Cortex of kidney (tissue), 1 donor: Measurements from ENCODE around the gene PRSS53.

Experiments
- DNase-seq: peaks from one replicate; lab custom pipeline; 2025; lab: John Stamatoyannopoulos, UW

The PRSS53 gene

DNA sequence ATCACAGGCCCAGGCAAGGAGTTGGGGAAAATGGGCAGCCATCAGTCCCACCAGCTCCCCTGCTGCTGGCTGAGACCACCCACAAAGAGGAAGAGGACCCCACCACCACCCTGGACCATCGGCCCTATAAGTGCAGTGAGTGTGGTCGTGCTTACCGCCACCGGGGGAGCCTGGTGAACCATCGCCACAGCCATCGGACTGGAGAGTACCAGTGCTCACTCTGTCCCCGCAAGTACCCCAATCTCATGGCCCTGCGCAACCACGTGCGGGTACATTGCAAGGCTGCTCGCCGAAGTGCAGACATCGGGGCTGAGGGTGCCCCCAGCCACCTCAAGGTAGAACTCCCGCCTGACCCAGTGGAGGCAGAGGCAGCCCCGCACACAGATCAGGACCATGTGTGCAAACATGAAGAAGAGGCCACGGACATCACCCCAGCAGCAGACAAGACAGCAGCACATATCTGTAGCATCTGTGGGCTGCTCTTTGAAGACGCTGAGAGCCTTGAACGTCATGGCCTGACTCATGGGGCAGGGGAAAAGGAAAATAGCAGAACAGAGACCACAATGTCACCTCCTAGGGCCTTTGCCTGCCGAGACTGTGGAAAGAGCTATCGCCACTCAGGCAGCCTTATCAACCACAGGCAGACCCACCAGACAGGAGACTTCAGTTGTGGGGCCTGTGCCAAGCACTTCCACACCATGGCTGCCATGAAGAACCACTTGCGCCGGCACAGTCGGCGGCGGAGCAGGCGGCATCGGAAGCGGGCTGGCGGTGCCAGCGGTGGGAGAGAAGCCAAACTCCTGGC is 10.9 kb downstream of the PRSS53 start:
- DNase-seq: no peak

DNA sequence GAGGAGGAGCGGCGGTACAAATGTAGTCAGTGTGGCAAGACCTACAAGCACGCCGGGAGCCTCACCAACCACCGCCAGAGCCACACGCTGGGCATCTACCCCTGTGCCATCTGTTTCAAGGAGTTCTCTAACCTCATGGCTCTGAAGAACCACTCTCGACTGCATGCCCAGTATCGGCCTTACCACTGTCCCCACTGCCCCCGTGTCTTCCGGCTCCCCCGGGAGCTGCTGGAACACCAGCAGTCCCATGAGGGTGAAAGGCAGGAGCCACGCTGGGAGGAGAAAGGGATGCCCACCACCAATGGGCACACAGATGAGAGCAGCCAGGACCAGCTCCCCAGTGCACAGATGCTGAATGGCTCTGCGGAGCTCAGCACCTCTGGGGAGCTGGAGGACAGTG is 11.7 kb downstream of the PRSS53 start:
- DNase-seq: no peak

GRCh38 chr16:31076319-31076718 is 12.4 kb downstream of the PRSS53 start:
- DNase-seq: no peak

DNA sequence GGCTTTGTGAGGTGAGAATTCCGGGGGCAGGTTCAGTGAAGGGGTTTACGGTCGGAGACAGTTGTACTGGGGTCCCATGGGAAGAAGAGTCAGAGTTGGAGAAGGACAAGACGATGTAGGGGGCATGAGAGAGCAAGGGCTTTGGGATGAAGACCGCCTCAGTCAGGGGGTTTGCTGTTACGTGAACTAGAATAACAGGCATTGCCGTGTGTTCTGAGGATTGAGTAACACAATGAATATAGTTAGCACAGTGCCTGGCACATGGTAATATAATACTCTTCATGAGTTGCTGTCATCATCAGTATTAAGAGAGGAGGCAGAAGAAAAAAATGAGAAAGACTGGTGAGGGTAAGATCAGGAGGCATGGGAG is 13.9 kb downstream of the PRSS53 start:
- DNase-seq: no peak

DNA sequence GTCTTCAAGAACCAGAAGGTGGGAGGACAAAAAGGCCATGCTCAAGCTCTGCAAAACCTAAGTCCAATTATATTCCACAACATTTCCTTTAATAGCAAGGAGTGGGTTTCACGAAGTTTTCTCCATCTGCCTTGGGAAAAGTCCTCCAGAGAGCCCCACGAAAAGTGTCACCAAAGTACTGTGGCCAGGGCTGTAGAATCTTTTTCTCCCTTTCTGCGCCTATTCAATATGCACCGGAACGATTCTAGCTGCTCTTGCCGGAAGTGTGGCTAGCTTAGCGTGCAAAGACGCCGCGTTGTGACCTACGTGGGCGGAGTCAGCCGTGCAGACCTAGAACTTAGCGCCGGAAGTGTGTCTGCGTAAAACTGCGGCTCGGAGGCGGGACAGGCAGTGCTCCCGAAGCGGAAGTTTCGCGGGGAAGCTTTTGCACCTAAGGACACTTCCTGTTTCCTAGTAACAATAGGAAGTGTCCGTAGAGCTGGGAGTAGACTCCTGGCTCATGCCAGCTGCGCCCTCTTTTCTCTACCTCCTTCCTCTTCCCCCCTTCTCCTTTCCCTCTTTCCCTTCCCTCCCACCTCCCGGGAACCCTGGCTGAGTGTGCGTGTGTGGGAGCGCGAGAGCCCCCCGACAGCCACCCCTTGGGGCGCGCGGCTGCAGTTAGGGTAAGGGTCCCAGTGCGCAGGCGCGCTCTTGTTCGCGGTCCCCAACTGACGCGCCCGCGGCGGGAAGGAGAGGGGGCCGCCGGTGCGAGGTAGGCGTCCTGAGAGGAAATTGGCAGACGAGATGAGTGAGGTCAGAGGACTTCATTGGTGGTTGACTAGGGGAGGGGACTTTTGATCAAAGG is 14.6 kb downstream of the PRSS53 start, which contains the start of the genes ZNF646 and ZNF668:
ZNF646 (plus strand) TSS at position 453 of the 844 bp plus-strand sequence. CDS start 1,903 bp downstream, outside the sequence.
ZNF668 (minus strand) TSS at position 271 of the 844 bp plus-strand sequence. CDS start 9,781 bp downstream, outside the sequence.
- no peak for DNase-seq

DNA sequence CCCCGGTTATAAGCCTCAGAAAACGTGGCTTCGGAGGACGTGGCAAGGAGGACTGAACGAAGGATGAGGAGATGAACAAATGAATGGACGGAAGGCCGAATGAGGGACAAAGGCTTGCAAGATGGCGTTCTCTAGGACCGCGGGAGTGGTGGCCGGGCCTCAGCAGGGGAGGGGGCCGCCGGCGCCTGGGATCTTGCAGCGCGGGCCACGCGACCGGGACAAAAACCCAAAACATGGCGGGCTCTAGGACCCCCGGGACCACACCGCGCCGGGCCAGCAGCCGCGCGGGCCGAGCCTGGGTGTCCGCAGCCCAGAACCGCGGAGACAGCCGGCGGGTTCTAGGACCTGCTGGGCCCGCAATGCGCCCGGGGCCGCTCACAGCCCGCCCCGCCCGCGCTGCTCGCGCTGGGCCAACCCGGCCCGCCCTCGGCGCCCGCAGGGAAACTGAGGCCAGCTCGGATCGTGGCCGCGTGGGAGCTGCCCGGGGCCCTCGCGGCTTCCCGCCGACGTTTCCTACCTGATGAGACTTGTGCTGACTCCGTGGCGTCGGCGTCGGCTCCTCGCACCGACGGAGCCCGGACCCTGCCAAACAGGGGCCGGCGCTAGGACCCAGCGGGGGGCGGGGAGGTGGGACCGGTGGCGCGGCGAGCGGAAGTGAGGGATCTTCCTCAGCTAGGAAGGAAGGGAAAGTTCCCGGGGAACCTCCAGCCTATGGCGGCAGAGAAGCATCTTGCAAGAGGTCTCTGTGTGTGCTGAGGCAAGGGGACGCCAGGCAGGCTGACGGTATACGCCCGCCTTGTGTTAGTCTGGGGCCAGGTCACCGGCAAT is 15.4 kb downstream of the PRSS53 start:
- DNase-seq: no peak

DNA sequence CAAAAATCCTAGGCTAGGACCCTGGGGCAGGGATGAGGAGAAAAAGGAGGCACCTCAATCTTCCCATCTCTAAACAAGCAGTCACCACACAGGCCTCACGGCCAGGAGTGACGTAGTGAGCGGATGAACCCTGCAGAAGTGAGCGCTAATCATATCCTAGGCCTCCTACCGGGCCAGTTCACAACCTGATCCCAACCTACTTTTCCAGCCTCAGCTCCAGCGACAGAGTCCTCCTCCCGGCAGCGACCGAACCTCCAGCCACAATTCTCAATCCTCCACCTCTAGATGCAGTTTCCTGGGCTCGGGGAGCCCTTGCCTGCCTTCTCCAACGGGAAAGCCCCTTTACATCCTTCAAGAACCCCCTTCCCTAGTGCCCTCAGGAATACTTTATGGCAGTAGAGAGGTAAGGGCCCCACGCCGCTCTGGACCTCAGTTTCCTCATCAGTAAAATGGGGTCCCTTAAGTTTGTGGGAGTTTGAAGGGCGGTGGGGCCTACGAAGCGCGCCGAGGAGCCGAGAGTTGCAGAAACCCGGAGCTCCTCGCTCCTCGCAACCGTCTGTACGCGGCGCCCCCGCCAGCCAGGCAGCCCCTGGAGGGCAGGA is 16.1 kb downstream of the PRSS53 start:
- no peak for DNase-seq

GRCh38 chr16:31071861-31072260 is 16.9 kb downstream of the PRSS53 start:
- no peak for DNase-seq

DNA sequence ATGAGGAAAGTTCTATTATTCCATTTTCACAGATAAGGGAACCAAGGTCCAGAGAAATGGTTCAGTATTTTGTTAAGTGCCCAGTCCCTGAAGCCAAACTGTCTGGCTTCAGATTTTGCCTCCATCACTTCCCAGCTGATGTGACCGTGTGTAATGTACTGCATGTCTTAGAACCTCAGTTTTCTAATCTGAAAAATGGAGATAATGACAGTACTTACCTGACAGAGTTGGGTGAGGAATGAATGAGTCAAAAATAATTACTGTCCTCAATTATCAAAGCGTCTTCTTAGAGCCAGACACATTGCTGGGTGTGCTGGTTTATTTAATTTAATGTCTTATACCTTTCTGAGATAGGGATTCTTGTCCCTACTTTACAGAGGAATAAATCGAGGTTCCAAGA is 21.4 kb downstream of the PRSS53 start:
- no peak for DNase-seq

DNA sequence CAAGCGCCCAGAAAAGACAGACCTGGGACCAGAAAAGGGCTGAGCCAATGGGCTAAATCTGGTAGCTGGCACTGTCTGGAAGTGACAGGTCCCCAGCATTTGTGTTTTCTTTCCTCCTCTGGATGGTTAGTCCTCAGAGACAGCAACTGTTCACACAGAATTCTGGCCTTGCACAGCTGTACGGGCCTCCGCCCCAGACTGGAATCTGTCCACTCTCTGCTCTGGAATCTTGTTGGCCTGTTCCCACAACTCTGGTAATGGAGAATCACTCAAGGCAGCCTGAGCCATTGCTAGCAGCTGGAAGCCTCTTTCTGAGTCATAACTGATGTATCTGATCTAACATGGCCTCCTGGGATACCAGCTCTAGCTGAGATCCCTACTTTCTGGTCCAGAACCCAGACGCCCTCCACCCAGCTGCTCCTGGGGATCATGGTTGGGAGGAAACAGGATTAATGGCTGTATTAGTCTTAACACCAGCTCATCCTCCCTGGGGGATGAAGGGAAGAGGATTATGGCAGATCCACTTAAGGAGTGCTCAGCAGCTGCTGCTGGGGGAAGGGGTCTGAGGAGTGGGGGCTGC is 23.8 kb downstream of the PRSS53 start:
- DNase-seq: no peak

GRCh38 chr16:31063843-31064611 is 24.7 kb downstream of the PRSS53 start:
- no peak for DNase-seq

DNA sequence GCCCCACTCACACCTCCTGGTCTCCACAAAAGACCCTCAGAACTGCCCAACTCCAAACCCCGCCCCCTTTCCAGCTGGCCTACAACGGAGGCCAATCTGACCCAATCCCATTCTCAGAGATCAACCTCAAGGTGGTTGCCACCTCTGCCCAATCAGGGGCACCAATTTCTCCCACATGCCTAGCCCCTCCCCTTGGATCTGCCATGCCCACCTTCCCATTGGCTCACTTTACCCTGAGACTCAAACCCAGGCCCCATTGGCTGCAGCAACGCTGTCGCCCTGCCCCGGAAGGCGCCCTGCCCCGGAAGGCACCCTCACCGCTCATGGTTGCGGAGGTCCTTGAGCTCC is 25.3 kb downstream of the PRSS53 start:
- no peak for DNase-seq

- DNase-seq: no peak
Observed at GRCh38 chr16:31061813-31062440, 26.8 kb downstream of the PRSS53 start.

GRCh38 chr16:31061126-31061812 is 27.5 kb downstream of the PRSS53 start:
- DNase-seq: no peak

DNA sequence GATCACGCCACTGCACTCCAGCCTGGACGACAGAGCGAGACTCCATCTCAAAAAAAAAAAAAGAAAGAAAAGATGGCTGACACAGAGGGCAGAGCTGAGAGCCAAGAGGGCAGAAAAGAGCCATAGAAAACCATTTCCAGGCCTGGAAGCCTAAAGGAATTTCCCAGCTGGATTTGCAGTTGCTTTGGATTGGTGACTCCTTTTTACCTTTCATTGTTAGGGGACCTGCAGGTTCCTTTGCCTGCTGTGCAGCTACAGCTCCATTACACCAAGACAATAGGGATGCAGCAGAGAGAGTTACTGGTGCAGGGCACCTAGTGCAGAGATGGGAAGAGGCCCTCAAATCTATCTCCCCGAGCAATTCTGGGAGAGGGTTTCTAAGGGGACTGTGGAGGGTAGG is 33.1 kb downstream of the PRSS53 start:
- no peak for DNase-seq

DNA sequence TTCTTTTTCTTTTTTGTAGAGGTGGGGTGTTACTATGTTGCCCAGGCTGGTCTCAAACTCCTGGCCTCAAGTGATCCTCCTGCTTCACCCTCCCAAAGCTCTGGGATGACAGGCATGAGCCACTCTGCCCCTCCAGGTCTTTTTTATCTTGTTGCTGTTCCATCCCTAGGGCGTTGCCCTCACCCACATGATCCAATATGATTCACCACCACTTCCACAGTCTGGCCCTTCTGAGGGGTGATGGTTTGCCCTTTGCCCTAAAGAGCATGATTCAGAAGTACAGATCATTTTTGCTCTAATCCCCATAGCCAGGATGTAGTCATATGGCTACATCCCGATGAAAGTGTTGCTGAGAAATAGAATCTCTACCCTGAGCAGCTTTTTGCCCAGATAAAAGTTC is 36.6 kb downstream of the PRSS53 start:
- no peak for DNase-seq

GRCh38 chr16:31050280-31051030 is 38.3 kb downstream of the PRSS53 start:
- DNase-seq: no peak

DNA sequence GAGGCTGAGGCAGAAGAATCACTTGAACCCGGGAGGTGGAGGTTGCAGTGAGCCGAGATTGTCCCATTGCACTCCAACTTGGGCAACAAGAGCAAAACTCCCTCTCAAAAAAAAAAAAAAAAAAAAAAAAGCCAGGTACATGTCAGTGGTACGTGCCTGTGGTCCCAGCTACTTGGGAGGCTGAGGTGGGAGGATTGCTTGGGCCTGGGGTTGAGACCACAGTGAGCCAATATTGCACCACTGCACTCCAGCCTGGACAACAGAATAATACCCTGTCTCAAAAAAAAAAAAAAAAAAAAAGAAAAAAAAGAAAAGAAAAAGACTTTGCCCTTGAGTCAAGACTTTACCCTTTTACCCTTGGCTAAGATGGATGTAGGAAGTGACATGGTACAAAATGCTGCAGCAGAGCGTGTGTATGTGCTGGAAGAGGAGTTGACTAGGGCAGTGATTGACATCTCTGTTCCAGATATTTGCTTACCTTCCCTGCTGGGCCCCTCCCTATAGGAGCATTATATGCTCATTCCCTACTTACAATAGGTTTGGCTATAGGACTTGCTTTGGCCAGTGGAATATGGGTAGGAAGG is 44.8 kb downstream of the PRSS53 start:
- DNase-seq: no peak
